Panc1 (cell line): ENCODE results near the gene ITGA11.

ENCODE experiments used
- TF ChIP-seq, protein P1 (sequence below), 2 experiments: IDR thresholded peaks; 2 replicates each; pipeline ENCODE4 v1.6.1; 2011 to 2012; ENCODE audit warnings: low read depth in 2 of 2, control low read depth in 1 of 2, low read length in 1 of 2, mild to moderate bottlenecking in 1 of 2, moderate library complexity in 1 of 2; ENCODE audit not compliant: insufficient read depth in 1 of 2
- TF ChIP-seq, protein P2 (sequence below): fragments of 450-650 bp; IDR thresholded peaks from 2 replicates; pipeline ENCODE4 v1.5.1; 2017; ENCODE audit warnings: mild to moderate bottlenecking

DNA sequence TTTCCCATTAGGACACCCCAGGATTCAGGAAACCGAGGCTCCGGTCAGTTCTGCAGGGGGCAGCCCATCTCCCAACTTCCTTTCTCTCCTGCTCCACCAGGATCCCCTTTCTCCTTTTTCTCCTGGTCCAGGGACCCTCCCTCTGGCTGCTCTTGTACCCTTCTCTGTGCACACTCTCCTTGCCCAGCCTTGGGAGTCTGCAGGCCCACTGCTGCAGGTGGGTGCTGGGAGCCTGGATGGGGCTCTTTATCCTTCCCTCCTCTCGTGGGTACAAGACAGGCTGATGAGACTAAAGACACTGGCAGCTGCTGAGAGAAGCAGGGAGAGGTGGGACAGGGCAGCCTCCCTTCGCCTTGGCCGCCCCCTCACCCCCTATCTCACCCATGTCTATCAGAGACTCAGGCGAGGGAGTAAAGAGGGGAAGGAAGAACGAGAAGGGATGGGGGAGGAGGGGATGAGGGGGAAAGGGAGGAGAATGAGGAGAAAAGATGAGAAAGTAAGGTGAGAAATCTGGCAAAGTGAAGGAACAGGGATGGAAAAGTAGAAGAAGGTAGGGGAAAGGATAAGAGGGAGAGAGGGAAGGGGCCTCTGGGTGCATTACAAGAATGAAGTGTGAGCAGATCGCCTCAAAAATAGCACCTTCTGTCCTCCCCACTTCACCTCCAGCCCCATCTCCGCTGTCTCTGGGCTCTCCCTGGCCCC, 45.2 kb downstream of the ITGA11 start:
- TF ChIP-seq, protein P1, sequence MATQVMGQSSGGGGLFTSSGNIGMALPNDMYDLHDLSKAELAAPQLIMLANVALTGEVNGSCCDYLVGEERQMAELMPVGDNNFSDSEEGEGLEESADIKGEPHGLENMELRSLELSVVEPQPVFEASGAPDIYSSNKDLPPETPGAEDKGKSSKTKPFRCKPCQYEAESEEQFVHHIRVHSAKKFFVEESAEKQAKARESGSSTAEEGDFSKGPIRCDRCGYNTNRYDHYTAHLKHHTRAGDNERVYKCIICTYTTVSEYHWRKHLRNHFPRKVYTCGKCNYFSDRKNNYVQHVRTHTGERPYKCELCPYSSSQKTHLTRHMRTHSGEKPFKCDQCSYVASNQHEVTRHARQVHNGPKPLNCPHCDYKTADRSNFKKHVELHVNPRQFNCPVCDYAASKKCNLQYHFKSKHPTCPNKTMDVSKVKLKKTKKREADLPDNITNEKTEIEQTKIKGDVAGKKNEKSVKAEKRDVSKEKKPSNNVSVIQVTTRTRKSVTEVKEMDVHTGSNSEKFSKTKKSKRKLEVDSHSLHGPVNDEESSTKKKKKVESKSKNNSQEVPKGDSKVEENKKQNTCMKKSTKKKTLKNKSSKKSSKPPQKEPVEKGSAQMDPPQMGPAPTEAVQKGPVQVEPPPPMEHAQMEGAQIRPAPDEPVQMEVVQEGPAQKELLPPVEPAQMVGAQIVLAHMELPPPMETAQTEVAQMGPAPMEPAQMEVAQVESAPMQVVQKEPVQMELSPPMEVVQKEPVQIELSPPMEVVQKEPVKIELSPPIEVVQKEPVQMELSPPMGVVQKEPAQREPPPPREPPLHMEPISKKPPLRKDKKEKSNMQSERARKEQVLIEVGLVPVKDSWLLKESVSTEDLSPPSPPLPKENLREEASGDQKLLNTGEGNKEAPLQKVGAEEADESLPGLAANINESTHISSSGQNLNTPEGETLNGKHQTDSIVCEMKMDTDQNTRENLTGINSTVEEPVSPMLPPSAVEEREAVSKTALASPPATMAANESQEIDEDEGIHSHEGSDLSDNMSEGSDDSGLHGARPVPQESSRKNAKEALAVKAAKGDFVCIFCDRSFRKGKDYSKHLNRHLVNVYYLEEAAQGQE (IDR thresholded peaks at IDR 0.05; ENCODE audit: insufficient read depth in 1 of 2, low read depth in 2 of 2, low read length in 1 of 2): no peak
- TF ChIP-seq, protein P2, sequence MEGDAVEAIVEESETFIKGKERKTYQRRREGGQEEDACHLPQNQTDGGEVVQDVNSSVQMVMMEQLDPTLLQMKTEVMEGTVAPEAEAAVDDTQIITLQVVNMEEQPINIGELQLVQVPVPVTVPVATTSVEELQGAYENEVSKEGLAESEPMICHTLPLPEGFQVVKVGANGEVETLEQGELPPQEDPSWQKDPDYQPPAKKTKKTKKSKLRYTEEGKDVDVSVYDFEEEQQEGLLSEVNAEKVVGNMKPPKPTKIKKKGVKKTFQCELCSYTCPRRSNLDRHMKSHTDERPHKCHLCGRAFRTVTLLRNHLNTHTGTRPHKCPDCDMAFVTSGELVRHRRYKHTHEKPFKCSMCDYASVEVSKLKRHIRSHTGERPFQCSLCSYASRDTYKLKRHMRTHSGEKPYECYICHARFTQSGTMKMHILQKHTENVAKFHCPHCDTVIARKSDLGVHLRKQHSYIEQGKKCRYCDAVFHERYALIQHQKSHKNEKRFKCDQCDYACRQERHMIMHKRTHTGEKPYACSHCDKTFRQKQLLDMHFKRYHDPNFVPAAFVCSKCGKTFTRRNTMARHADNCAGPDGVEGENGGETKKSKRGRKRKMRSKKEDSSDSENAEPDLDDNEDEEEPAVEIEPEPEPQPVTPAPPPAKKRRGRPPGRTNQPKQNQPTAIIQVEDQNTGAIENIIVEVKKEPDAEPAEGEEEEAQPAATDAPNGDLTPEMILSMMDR: no peak
